GM12875 (cell line): ENCODE data around the gene ASGR1.

Source experiments
- H3K4me3 ChIP-seq: one replicate; pipeline ENCODE4 v1.5.1; 2011; ENCODE audit warnings: low read depth, low read length, control low read depth
- TF ChIP-seq, protein P1 (sequence below): IDR thresholded peaks from 2 replicates; pipeline ENCODE4 v1.5.1; 2011; ENCODE audit warnings: low read depth, mild to moderate bottlenecking, control low read depth, inconsistent platforms, low read length, moderate library complexity, borderline replicate concordance; ENCODE audit not compliant: insufficient read depth

ASGR1 gene

DNA sequence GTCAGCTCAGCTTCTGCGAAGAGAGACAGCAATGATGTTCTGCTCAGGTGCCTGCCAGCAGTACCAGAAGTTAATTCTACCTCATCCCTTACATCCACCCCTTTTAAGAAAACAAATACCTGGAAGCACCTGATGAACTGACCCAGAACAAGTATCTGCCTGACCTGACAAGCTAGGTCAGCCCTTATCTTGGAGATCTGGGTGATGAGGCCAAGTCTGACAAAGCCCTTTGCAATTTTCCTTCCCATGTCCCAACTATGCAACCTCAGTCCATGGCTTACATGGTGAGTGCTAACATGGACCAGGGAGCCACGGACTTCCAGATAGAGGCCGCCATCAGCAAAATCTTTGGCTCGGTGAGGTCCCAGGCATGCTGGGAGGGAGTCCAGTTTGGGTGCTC lies 44.2 kb upstream of the ASGR1 start:
- TF ChIP-seq, protein P1, sequence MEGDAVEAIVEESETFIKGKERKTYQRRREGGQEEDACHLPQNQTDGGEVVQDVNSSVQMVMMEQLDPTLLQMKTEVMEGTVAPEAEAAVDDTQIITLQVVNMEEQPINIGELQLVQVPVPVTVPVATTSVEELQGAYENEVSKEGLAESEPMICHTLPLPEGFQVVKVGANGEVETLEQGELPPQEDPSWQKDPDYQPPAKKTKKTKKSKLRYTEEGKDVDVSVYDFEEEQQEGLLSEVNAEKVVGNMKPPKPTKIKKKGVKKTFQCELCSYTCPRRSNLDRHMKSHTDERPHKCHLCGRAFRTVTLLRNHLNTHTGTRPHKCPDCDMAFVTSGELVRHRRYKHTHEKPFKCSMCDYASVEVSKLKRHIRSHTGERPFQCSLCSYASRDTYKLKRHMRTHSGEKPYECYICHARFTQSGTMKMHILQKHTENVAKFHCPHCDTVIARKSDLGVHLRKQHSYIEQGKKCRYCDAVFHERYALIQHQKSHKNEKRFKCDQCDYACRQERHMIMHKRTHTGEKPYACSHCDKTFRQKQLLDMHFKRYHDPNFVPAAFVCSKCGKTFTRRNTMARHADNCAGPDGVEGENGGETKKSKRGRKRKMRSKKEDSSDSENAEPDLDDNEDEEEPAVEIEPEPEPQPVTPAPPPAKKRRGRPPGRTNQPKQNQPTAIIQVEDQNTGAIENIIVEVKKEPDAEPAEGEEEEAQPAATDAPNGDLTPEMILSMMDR: no peak
- H3K4me3 ChIP-seq: no peak overlapping the region

DNA sequence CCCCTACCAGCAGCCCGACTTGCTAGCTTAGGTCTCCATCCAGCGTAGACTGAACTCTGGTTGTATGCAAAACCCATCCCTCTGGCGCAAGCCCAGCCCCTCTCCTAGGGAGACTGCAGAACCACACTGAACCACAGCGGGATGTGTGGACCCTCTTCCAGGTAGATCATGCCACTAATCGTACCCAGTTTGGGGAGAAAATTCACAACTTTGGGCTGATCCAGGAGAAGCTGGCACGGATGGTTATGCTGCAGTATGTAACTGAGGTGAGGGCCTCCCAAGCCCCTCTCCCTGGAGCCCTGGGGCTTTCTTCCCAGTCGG lies 43.8 kb upstream of the ASGR1 start:
- TF ChIP-seq, protein P1: no peak
- no peak overlapping the region for H3K4me3 ChIP-seq

DNA sequence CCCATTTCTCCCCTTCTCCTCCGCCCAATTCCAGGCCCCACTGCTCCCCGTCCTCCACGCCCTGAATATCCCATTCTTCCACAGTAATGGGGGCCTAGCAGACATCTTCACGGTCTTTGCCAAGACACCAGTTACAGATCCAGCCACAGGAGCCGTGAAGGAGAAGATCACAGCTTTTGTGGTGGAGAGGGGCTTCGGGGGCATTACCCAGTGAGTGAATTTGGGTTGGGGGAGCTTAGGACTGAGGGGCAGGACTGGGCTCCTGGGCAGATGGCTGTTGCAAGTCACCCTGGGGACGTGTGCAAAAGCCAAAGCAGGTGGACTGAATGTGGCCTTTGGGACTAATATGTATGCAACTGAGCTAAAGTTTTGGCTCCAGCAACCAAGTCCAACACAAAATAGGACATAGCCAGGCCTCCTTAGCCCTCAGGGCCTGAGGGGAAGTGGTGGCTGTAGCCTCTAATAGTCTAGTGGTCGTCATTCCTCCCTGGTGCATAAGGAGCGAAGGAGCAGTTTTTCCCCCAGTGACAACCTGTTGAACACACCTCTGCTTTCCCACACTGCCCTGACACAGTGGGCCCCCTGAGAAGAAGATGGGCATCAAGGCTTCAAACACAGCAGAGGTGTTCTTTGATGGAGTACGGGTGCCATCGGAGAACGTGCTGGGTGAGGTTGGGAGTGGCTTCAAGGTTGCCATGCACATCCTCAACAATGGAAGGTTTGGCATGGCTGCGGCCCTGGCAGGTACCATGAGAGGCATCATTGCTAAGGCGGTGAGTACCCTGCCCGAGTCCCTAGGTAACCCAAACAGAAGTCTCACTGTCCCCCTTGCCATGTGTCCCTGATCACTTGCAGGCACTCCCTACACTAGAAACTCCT lies 43.2 kb upstream of the ASGR1 start:
- TF ChIP-seq, protein P1: no peak
- H3K4me3 ChIP-seq: no peak overlapping the region

DNA sequence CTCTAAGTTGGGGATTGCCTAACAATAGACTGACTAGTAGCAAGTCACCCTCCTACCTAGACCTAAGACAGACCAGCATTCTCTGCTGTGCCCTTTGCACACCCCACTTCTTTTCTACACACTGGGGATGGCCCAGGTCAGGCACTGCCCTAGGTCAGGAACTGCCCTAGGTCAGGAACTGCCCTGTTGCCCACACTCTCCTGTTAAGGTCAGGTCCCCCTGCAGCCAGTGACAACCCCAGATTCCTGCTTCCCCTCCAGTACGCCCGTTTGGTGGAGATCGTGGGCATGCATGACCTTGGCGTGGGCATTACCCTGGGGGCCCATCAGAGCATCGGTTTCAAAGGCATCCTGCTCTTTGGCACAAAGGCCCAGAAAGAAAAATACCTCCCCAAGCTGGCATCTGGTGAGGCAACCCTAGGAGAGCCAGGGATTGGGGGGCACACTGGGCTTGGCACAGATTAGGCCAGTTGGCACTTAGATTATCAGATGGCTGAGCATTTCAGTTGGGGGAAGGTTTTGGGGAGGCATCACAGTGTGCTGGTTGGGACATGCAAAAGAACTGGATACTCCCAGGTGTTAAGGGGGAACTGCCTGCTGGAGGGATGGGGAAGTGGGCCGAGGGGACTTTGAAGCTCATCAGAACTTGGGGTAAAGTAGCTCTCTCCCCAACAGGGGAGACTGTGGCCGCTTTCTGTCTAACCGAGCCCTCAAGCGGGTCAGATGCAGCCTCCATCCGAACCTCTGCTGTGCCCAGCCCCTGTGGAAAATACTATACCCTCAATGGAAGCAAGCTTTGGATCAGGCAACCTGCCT lies 42.3 kb upstream of the ASGR1 start:
- no peak overlapping the region for H3K4me3 ChIP-seq
- TF ChIP-seq, protein P1: no peak

DNA sequence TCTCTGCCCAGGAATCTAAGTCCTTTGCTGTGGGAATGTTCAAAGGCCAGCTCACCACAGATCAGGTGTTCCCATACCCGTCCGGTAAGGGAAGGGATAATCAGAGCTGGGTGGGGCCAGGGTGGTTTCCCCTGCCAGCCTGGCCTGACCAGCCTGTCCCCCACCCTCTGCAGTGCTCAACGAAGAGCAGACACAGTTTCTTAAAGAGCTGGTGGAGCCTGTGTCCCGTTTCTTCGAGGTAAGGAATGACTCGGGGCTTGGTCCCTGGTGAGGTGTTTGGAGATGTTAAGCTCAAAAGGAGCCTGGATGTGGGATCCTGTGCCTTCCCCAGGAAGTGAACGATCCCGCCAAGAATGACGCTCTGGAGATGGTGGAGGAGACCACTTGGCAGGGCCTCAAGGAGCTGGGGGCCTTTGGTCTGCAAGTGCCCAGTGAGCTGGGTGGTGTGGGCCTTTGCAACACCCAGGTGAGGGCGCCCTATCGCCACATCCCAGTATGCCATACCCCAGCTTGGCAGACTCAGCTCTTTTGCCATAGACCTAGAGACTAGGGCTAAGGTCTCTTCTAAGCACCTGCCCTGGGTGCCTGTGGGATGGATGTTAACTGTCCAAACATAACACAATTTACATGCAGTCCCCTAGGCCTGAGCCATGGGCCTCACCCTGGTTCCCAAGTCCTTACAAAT lies 41.6 kb upstream of the ASGR1 start:
- TF ChIP-seq, protein P1: peak; percentile 60
- peak overlapping the region; percentile 90 for H3K4me3 ChIP-seq

GRCh38 chr17:7219812-7220592 lies 40.8 kb upstream of the ASGR1 start, which contains the start of the genes ACADVL and DLG4:
TSS of gene ACADVL (plus strand) at chr17:7219938. CDS start at chr17:7219985, 47 bp downstream.
TSS of gene DLG4 (minus strand) at chr17:7219836.
- TF ChIP-seq, protein P1: no peak
- H3K4me3 ChIP-seq: peak within 1 kb of the TSS; percentile 90
